Measurements from ENCODE around the gene SNAP29. TPM values are rescaled to one million over a fixed set of nuclear protein-coding genes. Genes with fewer than 3 reads are reported as not detected.
"Not testable (repeated sequence)": the region's sequence is repeated elsewhere in the genome, so short reads cannot be mapped to it uniquely, and the experiment has no call there.

SNAP29 gene
- total RNA-seq, 4 donors from 2014 or later: 8.0 to 25.5 (median 20.3) TPM

DNA sequence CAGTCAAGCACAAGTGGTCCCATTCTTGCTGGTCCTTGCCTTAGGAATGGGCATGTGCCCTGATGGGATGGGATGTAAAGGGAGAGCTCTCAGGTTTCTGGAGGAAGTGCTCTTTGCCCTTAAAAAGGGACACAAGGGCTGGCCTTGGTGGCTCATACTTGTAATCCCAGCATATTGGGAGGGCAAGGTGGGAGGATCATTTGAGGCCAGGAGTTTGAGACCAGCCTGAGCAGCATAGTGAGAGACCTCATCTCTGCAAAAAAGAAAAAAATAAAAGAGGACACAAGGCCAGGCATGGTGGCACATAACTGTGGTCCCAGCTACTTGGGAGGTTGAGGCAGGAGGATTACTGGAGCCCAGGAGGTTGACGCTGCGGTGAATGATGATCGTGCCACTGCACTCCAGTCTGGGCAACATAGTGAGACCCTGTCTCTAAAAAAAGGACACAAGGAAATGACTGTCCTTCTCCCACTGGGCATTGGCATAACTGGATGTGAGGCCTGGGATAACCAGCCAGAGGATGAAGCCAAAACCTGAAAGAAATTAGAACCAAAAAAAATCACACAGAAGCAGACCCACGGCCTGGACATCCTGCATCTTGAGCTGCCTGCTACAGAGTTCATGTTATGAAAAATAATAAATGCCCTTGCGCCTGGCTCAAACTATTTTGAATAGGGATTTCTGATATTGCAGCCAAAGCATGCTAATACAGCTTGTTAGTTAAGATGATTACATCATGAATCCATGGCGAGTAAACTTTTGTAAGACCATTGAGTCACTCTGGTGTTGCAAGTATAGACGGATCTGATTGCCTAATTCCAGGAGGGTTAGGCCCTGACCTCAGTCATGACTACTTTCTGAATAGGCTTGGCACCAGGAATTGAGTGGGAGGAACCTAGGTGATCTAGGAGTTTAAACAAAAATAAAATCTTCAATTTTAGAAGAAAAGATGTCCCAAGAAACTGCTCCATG is 45.5 kb downstream of the SNAP29 start:
- TF ChIP-seq CTCF (IDR thresholded peaks at IDR 0.05) (no peak), POLR2AphosphoS5 (IDR thresholded peaks at IDR 0.05) (peak in 1 of 3 donors; percentile 18), POLR2A (IDR thresholded peaks at IDR 0.05) (no peak), EP300 (IDR thresholded peaks at IDR 0.05; ENCODE audit: low read depth) (no peak)
- intact Hi-C loops (cut with DNase I; ENCODE audit: low total_unique reads): no loop called here
- DNase-seq: no peak
- in situ Hi-C loops (cut with MboI; ENCODE audit: low pct_ligation_motif_present in 1 of 4, low pct_unique_long_range_greater_than_20kb in 1 of 4, low sequenced_read_pairs in 3 of 4): no loop called here
- Histone ChIP-seq H3K4me3 (no peak overlapping the region), H3K9me3 (no peaks in the 10 kb centered on the region), H3K36me3 (no peaks in the 10 kb centered on the region), H3K4me1 (no peaks in the 10 kb centered on the region), H3K27me3 (no peaks in the 10 kb centered on the region), H3K27ac (no peak overlapping the region)
- WGBS, 2 donors (ENCODE audit: low coverage in 1 of 2): 86 to 87% methylated on average over 7 of the region's 7 CpGs

DNA sequence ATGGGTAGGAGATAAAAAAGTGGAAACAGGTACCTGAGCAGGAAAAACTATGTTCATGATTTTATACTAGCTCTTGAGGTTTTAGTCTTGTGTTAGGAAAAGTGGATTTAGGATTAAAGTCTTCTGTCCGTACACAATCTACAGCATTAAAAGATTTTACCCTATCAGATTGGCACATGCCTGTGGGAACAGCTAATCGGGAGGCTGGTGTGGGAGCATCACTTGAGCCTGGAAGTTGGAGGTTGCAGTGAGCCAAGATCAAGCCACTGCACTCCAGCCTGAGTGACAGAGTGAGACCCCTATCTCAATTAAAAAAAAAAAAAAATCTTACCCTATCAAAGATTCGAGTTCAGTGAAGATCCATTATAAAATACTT is 46.2 kb downstream of the SNAP29 start:
- H3K9me3 ChIP-seq: no peaks in the 10 kb centered on the region
- no peak overlapping the region for H3K27ac ChIP-seq
- TF ChIP-seq POLR2A (IDR thresholded peaks at IDR 0.05) (no peak), EP300 (IDR thresholded peaks at IDR 0.05; ENCODE audit: low read depth) (no peak), CTCF (IDR thresholded peaks at IDR 0.05) (no peak), POLR2AphosphoS5 (IDR thresholded peaks at IDR 0.05) (no peak)
- no peaks in the 10 kb centered on the region for H3K36me3 ChIP-seq
- no peak overlapping the region for H3K4me3 ChIP-seq
- 70 to 81% methylated on average over 2 to 3 of the region's 3 CpGs for WGBS, 2 donors (ENCODE audit: low coverage in 1 of 2)
- H3K27me3 ChIP-seq: no peaks in the 10 kb centered on the region
- in situ Hi-C loops (cut with MboI; ENCODE audit: low pct_ligation_motif_present in 1 of 4, low pct_unique_long_range_greater_than_20kb in 1 of 4, low sequenced_read_pairs in 3 of 4) (no loop called here), intact Hi-C loops (cut with DNase I; ENCODE audit: low total_unique reads) (no loop called here)
- no peak for DNase-seq
- no peaks in the 10 kb centered on the region for H3K4me1 ChIP-seq

- DNase-seq: no peak
- H3K9me3 ChIP-seq: no peaks in the 10 kb centered on the region
- TF ChIP-seq POLR2AphosphoS5 (IDR thresholded peaks at IDR 0.05) (no peak), EP300 (IDR thresholded peaks at IDR 0.05; ENCODE audit: low read depth) (no peak), POLR2A (IDR thresholded peaks at IDR 0.05) (no peak), CTCF (IDR thresholded peaks at IDR 0.05) (no peak)
- H3K27ac ChIP-seq: no peak overlapping the region
- H3K27me3 ChIP-seq: no peaks in the 10 kb centered on the region
- intact Hi-C loops (cut with DNase I; ENCODE audit: low total_unique reads): no loop called here
- no peaks in the 10 kb centered on the region for H3K4me1 ChIP-seq
- H3K36me3 ChIP-seq: no peaks in the 10 kb centered on the region
- WGBS, 2 donors (ENCODE audit: low coverage in 1 of 2): 69 to 86% methylated on average over 1 to 4 of the region's 4 CpGs
- in situ Hi-C loops (cut with MboI; ENCODE audit: low pct_ligation_motif_present in 1 of 4, low pct_unique_long_range_greater_than_20kb in 1 of 4, low sequenced_read_pairs in 3 of 4): no loop called here
- no peak overlapping the region for H3K4me3 ChIP-seq
Observed at GRCh38 chr22:20905415-20906386, 46.9 kb downstream of the SNAP29 start.

GRCh38 chr22:20906387-20906767 is 47.6 kb downstream of the SNAP29 start:
- Histone ChIP-seq H3K4me1 (no peaks in the 10 kb centered on the region), H3K9me3 (no peaks in the 10 kb centered on the region), H3K27me3 (no peaks in the 10 kb centered on the region), H3K36me3 (no peaks in the 10 kb centered on the region), H3K4me3 (no peak overlapping the region), H3K27ac (no peak overlapping the region)
- intact Hi-C loops (cut with DNase I; ENCODE audit: low total_unique reads): no loop called here
- in situ Hi-C loops (cut with MboI; ENCODE audit: low pct_ligation_motif_present in 1 of 4, low pct_unique_long_range_greater_than_20kb in 1 of 4, low sequenced_read_pairs in 3 of 4): no loop called here
- no peak for DNase-seq
- 78 to 85% methylated on average over 3 of the region's 3 CpGs for WGBS, 2 donors (ENCODE audit: low coverage in 1 of 2)
- TF ChIP-seq EP300 (IDR thresholded peaks at IDR 0.05; ENCODE audit: low read depth): no peak
- TF ChIP-seq CTCF (IDR thresholded peaks at IDR 0.05): no peak
- TF ChIP-seq POLR2A (IDR thresholded peaks at IDR 0.05): no peak
- no peak for TF ChIP-seq POLR2AphosphoS5 (IDR thresholded peaks at IDR 0.05)

- intact Hi-C loops (cut with DNase I; ENCODE audit: low total_unique reads): not testable (repeated sequence)
Observed at GRCh38 chr22:20908717-20909116, 49.9 kb downstream of the SNAP29 start.

More at GRCh38 chr22:20908717-20909116, 49.9 kb downstream of the SNAP29 start:
- in situ Hi-C loops (cut with MboI; ENCODE audit: low pct_ligation_motif_present in 1 of 4, low pct_unique_long_range_greater_than_20kb in 1 of 4, low sequenced_read_pairs in 3 of 4); H3K4me1 ChIP-seq; H3K27ac ChIP-seq; DNase-seq; H3K27me3 ChIP-seq; H3K4me3 ChIP-seq; H3K9me3 ChIP-seq; H3K36me3 ChIP-seq: not testable (repeated sequence)
- 94 to 100% methylated on average over 2 to 5 of the region's 5 CpGs for WGBS, 2 donors (ENCODE audit: low coverage in 1 of 2)

All from transverse colon (tissue), 4 donors.